ENCODE measurements around the gene GPX7. TPM values are rescaled to one million over a fixed set of nuclear protein-coding genes. Genes with fewer than 3 reads are reported as not detected.

Gene GPX7
- polyA plus RNA-seq, 1 donor = 38.6 TPM

DNA sequence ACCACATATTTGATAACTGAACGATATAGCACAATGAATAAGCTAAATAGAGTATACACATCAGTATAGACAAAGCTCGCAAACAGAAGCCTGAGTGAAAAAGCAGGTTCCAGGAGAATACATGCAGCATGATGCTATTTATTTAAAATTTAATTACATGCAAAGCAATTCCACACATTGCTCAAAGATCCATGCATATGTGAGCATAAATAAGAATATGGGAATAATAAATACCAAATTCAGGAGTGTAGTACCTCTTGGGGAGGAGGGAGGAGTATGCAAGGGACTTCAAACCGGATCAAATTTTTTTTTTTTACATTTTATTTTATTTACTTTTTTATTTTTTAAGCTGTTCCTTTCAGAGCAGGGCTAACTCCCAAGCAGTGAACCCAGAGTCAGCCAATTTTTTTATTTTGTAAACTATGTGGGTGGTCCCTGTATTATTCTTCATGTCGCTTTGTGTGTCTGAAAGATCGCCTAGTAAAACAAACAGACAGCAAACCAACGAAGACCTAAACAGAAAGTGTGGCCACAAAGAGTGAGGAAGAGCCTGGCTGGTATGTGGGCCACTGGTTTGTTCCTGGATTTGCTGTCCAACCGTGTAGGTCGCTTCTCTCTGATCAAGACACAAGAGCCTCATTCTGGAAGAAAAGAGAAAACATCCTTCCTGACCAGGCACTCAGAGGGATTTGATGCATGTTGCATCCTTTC is 26.6 kb downstream of the GPX7 start:
- H3K4me3 ChIP-seq (ENCODE audit: low read length) = no peak overlapping the region
- H3K27ac ChIP-seq (ENCODE audit: low read length) = no peak overlapping the region
- no peaks in the 10 kb centered on the region for H3K36me3 ChIP-seq (ENCODE audit: control insufficient read depth, insufficient read depth, low read length)
- peaks cover 14% of the 10 kb centered on the region for H3K4me1 ChIP-seq (ENCODE audit: control insufficient read depth, insufficient read depth, low read length)
- no peak for DNase-seq
- peaks cover 18% of the 10 kb centered on the region for H3K27me3 ChIP-seq (ENCODE audit: control insufficient read depth, insufficient read depth, low read length)
- no peaks in the 10 kb centered on the region for H3K9me3 ChIP-seq (ENCODE audit: control insufficient read depth, low read depth, low read length)
- WGBS (ENCODE audit: insufficient coverage, low lambda C conversion rate) = 80% methylated on average over 2 of the region's 8 CpGs

DNA sequence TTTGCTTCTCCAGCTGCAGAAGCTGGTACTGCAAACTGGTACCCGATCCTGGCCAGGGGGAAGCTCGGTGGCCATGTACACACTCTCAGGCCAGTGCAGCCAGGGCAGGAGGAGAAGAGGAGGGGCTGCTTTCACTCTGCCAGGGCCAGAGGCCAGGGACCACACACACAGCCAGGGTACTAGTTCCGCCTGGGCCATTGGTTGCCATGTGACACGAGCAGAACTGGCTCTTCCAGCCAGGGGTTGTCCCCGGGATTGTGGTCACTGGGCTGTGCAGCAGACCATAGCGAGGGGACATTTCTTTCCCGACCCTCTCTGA is 27.1 kb downstream of the GPX7 start:
- H3K9me3 ChIP-seq (ENCODE audit: control insufficient read depth, low read depth, low read length) = no peaks in the 10 kb centered on the region
- no peak for DNase-seq
- H3K4me3 ChIP-seq (ENCODE audit: low read length) = no peak overlapping the region
- peaks cover 23% of the 10 kb centered on the region for H3K27me3 ChIP-seq (ENCODE audit: control insufficient read depth, insufficient read depth, low read length)
- WGBS (ENCODE audit: insufficient coverage, low lambda C conversion rate) = no CpG with 5 or more reads among the region's 7 CpGs
- H3K36me3 ChIP-seq (ENCODE audit: control insufficient read depth, insufficient read depth, low read length) = no peaks in the 10 kb centered on the region
- H3K4me1 ChIP-seq (ENCODE audit: control insufficient read depth, insufficient read depth, low read length) = peaks cover 14% of the 10 kb centered on the region
- no peak overlapping the region for H3K27ac ChIP-seq (ENCODE audit: low read length)

DNA sequence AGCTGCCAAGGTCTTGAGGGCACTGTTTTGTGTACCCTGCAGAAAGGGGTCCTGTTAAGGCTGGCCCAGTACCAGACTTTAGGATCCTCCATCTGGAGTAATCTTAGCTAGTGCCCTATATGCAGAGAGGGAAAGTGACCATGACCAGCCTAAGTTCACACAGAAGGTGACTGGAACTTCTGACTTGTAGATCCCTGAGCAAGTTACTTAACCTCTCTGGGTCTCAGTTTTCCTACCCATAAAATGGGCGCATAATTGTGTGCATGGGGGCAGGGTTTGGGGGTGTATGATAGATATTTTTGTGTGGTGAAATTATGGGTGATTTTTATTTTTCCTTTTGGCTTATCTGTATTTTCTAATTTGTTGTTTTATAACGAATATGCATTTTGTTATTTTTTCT is 27.5 kb downstream of the GPX7 start:
- H3K27ac ChIP-seq (ENCODE audit: low read length) = no peak overlapping the region
- H3K4me1 ChIP-seq (ENCODE audit: control insufficient read depth, insufficient read depth, low read length) = peaks cover 14% of the 10 kb centered on the region
- H3K9me3 ChIP-seq (ENCODE audit: control insufficient read depth, low read depth, low read length) = no peaks in the 10 kb centered on the region
- H3K27me3 ChIP-seq (ENCODE audit: control insufficient read depth, insufficient read depth, low read length) = peaks cover 27% of the 10 kb centered on the region
- no peaks in the 10 kb centered on the region for H3K36me3 ChIP-seq (ENCODE audit: control insufficient read depth, insufficient read depth, low read length)
- DNase-seq = no peak
- WGBS (ENCODE audit: insufficient coverage, low lambda C conversion rate) = 100% methylated on average over 1 of the region's 2 CpGs
- H3K4me3 ChIP-seq (ENCODE audit: low read length) = no peak overlapping the region

DNA sequence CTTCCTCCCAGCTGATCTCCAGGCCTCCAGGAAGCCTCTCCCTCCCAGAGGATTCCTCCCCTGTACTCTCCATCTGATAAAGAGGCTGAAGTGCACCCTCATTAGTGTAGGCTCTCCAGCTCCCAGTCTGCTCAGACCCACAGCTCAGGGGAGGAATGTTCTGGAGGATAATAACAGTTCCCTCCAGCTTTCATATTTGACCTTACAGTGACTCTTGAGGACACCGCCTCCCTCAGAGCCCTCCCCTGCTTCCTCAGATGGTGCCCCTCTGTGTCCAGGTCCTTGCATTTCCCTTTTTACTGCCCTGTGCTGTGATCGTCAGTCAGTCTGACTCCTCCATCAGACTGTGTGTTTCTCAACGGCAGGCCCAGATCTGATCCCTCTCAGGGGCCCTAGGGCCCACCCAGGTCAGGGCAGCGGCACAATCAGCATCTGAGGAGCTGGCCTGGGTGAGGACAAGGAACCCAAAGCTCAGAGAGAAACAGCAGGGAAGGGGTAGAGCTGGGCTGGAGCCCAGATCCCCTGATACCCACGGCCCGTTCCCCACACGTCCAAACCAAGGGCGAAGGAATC is 29.7 kb downstream of the GPX7 start:
- peaks cover 27% of the 10 kb centered on the region for H3K27me3 ChIP-seq (ENCODE audit: control insufficient read depth, insufficient read depth, low read length)
- no peaks in the 10 kb centered on the region for H3K9me3 ChIP-seq (ENCODE audit: control insufficient read depth, low read depth, low read length)
- no peaks in the 10 kb centered on the region for H3K36me3 ChIP-seq (ENCODE audit: control insufficient read depth, insufficient read depth, low read length)
- peak; percentile 49 to 76 for DNase-seq
- H3K27ac ChIP-seq (ENCODE audit: low read length) = no peak overlapping the region
- WGBS (ENCODE audit: insufficient coverage, low lambda C conversion rate) = no CpG with 5 or more reads among the region's 8 CpGs
- no peak overlapping the region for H3K4me3 ChIP-seq (ENCODE audit: low read length)
- H3K4me1 ChIP-seq (ENCODE audit: control insufficient read depth, insufficient read depth, low read length) = peaks cover 14% of the 10 kb centered on the region

DNA sequence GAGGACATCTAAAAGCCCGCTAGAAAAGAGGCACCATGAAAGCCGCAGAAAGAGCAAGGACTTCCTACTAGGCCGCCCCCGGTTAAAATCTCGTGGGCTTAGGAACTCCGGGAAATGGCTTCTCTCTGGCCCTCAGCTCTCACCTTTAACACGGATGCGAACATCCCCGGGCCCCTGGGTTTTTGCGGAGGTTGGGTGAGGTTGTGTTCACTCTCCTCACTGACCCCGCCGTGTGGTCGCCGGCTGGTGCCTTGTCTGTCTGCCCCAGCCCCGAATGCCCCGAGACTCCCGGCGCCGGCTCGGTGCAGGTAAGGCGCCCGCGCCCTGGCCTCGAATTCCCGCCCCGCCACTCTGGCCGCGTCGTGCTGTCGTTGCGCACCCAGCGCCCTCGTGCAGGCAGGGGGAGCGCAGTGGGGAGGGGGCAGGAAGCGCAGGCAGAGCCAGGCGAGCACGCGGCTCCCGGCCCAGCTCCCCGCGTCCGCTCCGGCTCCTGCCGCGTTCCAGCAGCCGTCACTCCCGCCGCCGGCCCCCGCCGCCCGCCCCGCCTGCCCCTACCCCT is 30.6 kb downstream of the GPX7 start, which contains the start of gene SHISAL2A:
SHISAL2A (plus strand) TSS at position 437 of the 559 bp plus-strand sequence. CDS start 326 bp downstream, outside the sequence.
- Histone ChIP-seq H3K4me3 (ENCODE audit: low read length) (peak within 1 kb of the TSS; percentile 13), H3K27ac (ENCODE audit: low read length) (no peak within 1 kb of the TSS)
- WGBS (ENCODE audit: insufficient coverage, low lambda C conversion rate) = no CpG with 5 or more reads among the region's 53 CpGs

DNA sequence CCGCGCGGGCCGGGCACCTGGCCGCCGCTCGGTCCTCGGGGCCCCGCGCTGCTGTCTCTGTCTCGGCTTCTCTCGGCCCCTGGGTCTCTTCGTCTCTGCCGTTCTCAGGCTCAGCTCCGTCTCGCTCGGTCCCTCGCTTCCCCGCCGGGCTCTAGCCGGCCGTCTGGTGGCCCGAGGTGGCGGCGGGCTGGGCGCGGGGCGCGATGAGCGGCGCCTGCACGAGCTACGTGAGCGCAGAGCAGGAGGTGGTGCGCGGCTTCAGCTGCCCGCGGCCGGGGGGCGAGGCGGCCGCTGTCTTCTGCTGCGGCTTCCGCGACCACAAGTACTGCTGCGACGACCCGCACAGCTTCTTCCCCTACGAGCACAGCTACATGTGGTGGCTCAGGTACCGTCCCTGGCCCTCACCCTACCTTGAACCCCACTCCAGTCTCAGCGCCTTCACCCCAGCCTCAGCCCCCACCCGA is 31.2 kb downstream of the GPX7 start:
- Histone ChIP-seq H3K36me3 (ENCODE audit: control insufficient read depth, insufficient read depth, low read length) (no peaks in the 10 kb centered on the region), H3K9me3 (ENCODE audit: control insufficient read depth, low read depth, low read length) (no peaks in the 10 kb centered on the region), H3K4me1 (ENCODE audit: control insufficient read depth, insufficient read depth, low read length) (peaks cover 14% of the 10 kb centered on the region), H3K27me3 (ENCODE audit: control insufficient read depth, insufficient read depth, low read length) (peaks cover 27% of the 10 kb centered on the region), H3K4me3 (ENCODE audit: low read length) (no peak overlapping the region), H3K27ac (ENCODE audit: low read length) (no peak overlapping the region)
- DNase-seq = peak in 1 of 2 donors; percentile 45
- no CpG with 5 or more reads among the region's 52 CpGs for WGBS (ENCODE audit: insufficient coverage, low lambda C conversion rate)

More for the DNA sequence above, 30.6 kb downstream of the GPX7 start, which contains the start of gene SHISAL2A:
- no peaks in the 10 kb centered on the region for H3K9me3 ChIP-seq (ENCODE audit: control insufficient read depth, low read depth, low read length)
- peak; percentile 23 to 63 for DNase-seq
- no peaks in the 10 kb centered on the region for H3K36me3 ChIP-seq (ENCODE audit: control insufficient read depth, insufficient read depth, low read length)
- H3K27me3 ChIP-seq (ENCODE audit: control insufficient read depth, insufficient read depth, low read length) = peaks cover 27% of the 10 kb centered on the region
- H3K4me1 ChIP-seq (ENCODE audit: control insufficient read depth, insufficient read depth, low read length) = peaks cover 14% of the 10 kb centered on the region

DNA sequence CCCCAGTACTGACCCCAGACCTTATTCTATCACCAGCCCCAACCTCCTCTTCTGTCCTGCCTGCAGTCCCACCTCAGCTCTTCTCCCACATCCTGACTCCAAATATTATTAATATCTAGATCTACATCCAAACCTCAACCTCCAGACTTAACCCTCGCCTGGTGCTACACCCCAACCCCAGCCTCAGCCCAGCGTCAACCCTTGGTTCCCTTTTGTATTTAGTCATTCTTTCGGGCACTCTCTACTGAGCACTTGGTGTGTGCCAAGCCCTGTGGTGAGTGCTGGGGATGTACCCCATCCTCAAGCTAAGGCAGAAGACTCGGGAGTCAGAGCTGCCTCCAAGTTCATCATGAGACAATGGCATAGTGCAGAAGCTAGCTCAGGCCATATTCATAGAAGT is 31.9 kb downstream of the GPX7 start:
- Histone ChIP-seq H3K27ac (ENCODE audit: low read length) (no peak overlapping the region), H3K9me3 (ENCODE audit: control insufficient read depth, low read depth, low read length) (no peaks in the 10 kb centered on the region), H3K36me3 (ENCODE audit: control insufficient read depth, insufficient read depth, low read length) (no peaks in the 10 kb centered on the region), H3K27me3 (ENCODE audit: control insufficient read depth, insufficient read depth, low read length) (peaks cover 27% of the 10 kb centered on the region), H3K4me3 (ENCODE audit: low read length) (no peak overlapping the region), H3K4me1 (ENCODE audit: control insufficient read depth, insufficient read depth, low read length) (peaks cover 14% of the 10 kb centered on the region)
- DNase-seq = no peak
- WGBS (ENCODE audit: insufficient coverage, low lambda C conversion rate) = no CpG with 5 or more reads among the region's 4 CpGs

DNA sequence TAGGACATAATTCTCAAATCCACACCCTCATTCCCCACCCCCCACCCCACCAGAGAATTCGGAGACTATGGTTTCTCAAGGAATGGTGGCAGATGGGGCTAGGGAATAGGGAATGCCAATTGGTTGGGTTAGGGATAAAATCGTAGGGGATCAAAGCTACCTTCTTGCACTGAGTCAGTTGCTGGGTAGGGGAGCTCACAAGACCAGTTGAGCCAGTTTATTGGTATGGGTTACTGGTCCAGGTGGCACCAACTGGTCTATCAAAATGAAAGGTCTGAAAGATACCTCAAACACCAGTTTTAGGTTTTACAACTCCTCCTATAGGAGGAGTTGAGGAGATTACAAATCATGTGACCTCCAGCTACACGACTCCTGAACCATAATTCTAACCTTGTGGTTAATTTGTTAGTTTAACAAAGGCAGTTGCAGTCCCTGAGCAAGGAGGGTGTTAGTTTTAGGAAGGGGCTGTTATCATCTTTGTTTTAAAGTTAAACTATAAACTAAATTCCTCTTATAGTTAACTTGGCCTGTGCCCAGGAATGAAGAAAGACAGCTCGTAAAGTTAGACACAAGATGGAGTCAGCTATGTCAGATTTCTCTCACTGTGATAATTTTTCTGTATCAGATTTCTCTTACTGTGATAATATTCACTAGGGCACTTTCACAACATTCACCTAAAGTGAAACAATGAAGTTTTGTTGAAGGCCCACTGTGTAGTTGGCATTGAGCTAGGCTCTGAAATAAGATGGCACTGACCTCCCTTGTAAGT is 33.3 kb downstream of the GPX7 start:
- no peaks in the 10 kb centered on the region for H3K9me3 ChIP-seq (ENCODE audit: control insufficient read depth, low read depth, low read length)
- no peak overlapping the region for H3K4me3 ChIP-seq (ENCODE audit: low read length)
- H3K36me3 ChIP-seq (ENCODE audit: control insufficient read depth, insufficient read depth, low read length) = no peaks in the 10 kb centered on the region
- 40% methylated on average over 1 of the region's 4 CpGs for WGBS (ENCODE audit: insufficient coverage, low lambda C conversion rate)
- H3K27me3 ChIP-seq (ENCODE audit: control insufficient read depth, insufficient read depth, low read length) = peaks cover 27% of the 10 kb centered on the region
- no peak for DNase-seq
- peaks cover 14% of the 10 kb centered on the region for H3K4me1 ChIP-seq (ENCODE audit: control insufficient read depth, insufficient read depth, low read length)
- no peak overlapping the region for H3K27ac ChIP-seq (ENCODE audit: low read length)

DNA sequence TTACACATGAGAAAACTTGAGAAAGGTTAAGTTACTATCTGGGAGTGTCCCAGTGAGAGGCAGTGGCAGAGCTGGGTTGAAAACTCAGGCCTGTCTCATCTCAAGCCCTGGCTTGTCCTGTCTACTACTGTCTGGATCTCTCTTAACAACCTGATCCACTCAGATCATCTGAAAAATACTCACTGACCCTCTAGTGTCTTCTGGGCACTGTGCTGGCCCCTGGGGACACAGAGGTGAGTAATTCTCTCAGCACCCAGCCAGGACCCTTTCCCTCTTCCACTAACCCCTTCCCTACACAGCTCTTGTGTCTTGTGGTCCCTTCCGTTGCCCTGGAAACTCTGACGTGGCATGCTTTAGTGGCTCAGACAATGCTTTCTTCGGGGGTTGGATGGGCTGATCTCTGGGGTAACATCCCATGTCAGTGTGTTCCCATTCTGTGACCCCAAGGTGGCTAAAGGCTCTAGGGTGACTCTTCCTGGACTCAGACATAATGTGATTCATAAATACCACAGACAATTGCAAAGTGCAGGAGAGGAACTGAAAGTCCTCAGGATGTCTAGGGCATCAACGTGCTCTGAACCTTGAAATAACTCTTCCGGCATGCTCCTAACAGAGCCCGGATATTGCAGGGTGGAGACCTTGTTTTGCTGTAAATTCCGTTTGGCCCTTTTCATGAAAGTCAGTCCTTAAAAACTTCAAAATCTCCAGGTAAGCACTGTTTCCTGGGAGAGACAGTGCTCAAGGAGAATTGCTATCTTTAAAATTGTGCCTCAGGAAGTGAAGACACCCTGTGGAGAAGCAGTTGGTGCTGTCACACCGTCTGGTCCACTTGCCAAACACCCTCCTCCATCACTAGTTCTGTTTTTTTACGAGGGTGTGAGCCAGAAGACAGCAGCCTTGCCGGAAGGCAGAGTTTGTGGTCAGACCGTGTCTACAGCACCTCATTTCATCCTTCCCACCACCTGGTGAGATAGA is 34.8 kb downstream of the GPX7 start:
- Histone ChIP-seq H3K27ac (ENCODE audit: low read length) (no peak overlapping the region), H3K4me1 (ENCODE audit: control insufficient read depth, insufficient read depth, low read length) (peaks cover 7% of the 10 kb centered on the region), H3K4me3 (ENCODE audit: low read length) (no peak overlapping the region), H3K27me3 (ENCODE audit: control insufficient read depth, insufficient read depth, low read length) (peaks cover 24% of the 10 kb centered on the region), H3K36me3 (ENCODE audit: control insufficient read depth, insufficient read depth, low read length) (no peaks in the 10 kb centered on the region), H3K9me3 (ENCODE audit: control insufficient read depth, low read depth, low read length) (no peaks in the 10 kb centered on the region)
- WGBS (ENCODE audit: insufficient coverage, low lambda C conversion rate) = 74% methylated on average over 3 of the region's 11 CpGs
- no peak for DNase-seq
